ENCODE measurements around the gene SHF. TPM values are rescaled to one million over a fixed set of nuclear protein-coding genes. Genes with fewer than 3 reads are reported as not detected.

The SHF gene
- total RNA-seq, 1 donor: 3.3 TPM

DNA sequence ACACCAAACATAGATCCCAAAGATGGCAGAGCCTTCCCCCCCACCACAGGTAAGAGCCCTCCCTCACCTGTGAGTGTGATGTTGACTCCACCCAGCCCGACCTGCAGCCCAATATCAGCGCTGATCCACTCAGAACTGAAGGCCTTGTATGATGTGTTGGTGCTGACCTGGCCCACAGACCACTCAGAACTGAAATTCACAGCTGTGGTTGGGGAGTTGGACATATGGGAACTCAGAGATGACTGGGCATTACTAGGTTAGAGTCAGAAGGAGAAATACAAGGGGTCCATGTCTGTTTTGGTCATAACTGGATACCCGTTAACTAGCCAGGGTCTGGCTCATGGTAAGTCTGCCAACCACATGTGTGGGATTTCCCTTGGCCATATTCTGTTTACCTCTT, 66.7 kb downstream of the SHF start:
- H3K4me3 ChIP-seq (ENCODE audit: insufficient read depth, low read length): no peak overlapping the region
- peaks cover 28% of the 10 kb centered on the region for H3K27me3 ChIP-seq (ENCODE audit: insufficient read depth, low read length)
- H3K36me3 ChIP-seq (ENCODE audit: insufficient read depth, low read length): no peaks in the 10 kb centered on the region
- no peaks in the 10 kb centered on the region for H3K79me2 ChIP-seq (ENCODE audit: insufficient read depth, low read length)
- no peaks in the 10 kb centered on the region for H3K9me3 ChIP-seq (ENCODE audit: low read depth, low read length)
- no peak for DNase-seq (ENCODE audit: insufficient read length, low spot score, missing footprints)
- H4K20me1 ChIP-seq (ENCODE audit: insufficient read depth, low read length): no peaks in the 10 kb centered on the region
- H2AFZ ChIP-seq (ENCODE audit: low read length): no peak overlapping the region
- TF ChIP-seq, protein P1, sequence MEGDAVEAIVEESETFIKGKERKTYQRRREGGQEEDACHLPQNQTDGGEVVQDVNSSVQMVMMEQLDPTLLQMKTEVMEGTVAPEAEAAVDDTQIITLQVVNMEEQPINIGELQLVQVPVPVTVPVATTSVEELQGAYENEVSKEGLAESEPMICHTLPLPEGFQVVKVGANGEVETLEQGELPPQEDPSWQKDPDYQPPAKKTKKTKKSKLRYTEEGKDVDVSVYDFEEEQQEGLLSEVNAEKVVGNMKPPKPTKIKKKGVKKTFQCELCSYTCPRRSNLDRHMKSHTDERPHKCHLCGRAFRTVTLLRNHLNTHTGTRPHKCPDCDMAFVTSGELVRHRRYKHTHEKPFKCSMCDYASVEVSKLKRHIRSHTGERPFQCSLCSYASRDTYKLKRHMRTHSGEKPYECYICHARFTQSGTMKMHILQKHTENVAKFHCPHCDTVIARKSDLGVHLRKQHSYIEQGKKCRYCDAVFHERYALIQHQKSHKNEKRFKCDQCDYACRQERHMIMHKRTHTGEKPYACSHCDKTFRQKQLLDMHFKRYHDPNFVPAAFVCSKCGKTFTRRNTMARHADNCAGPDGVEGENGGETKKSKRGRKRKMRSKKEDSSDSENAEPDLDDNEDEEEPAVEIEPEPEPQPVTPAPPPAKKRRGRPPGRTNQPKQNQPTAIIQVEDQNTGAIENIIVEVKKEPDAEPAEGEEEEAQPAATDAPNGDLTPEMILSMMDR (IDR thresholded peaks at IDR 0.05; ENCODE audit: extremely low read depth, low read depth, low read length): no peak
- peaks cover 12% of the 10 kb centered on the region for H3K4me1 ChIP-seq (ENCODE audit: insufficient read depth, low read length)
- H3K27ac ChIP-seq (ENCODE audit: low read depth, low read length): no peak overlapping the region
- no peak overlapping the region for H3K4me2 ChIP-seq (ENCODE audit: insufficient read depth, low read length)

DNA sequence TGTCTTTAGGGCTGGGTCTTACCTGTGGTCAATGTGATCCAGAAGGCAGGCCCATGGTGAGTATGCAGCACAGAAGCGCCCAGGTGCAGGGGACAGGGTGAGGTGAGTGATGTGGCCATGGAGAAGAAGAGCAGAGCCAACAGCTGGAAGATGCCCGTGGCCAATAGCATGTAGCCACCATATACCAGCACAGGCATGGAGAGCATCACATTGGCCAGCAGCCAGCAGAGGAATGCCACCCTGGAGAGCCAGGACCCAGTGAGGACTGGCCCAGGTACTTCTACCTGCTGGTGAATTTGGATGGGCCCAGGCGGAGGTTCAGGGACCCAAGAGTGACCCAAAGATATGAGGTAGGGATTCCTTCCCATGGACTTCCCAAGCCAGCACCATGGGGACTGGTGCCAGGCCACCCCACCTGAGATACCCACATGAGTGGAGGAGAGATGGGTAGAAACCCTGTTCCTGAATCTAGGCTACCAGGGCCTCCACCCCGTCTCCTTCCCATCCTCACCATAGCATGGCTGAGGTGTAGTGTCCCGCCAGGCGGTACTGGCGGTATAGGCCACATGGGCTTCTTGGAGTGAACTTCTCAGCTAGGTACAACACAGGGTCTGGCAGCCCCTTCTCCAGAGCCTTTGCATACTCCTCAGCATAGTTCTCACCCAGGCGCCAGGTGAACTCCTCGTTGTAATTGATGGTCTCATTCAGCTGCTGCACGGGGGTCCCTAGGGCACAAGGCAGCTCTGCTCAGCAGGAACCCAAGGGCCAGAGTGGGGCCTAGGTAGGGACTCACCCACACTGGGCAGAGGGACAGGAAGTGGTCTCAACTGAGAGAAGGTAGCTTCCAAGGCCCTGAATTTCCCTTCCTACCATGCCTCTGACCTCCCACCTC, 67.4 kb downstream of the SHF start:
- Histone ChIP-seq H3K4me2 (ENCODE audit: insufficient read depth, low read length) (no peak overlapping the region), H3K9me3 (ENCODE audit: low read depth, low read length) (no peaks in the 10 kb centered on the region), H3K36me3 (ENCODE audit: insufficient read depth, low read length) (no peaks in the 10 kb centered on the region), H3K79me2 (ENCODE audit: insufficient read depth, low read length) (no peaks in the 10 kb centered on the region), H3K27ac (ENCODE audit: low read depth, low read length) (no peak overlapping the region), H3K27me3 (ENCODE audit: insufficient read depth, low read length) (peaks cover 28% of the 10 kb centered on the region), H3K4me3 (ENCODE audit: insufficient read depth, low read length) (no peak overlapping the region), H4K20me1 (ENCODE audit: insufficient read depth, low read length) (no peaks in the 10 kb centered on the region), H2AFZ (ENCODE audit: low read length) (no peak overlapping the region), H3K4me1 (ENCODE audit: insufficient read depth, low read length) (peaks cover 12% of the 10 kb centered on the region)
- TF ChIP-seq, protein P1 (IDR thresholded peaks at IDR 0.05; ENCODE audit: extremely low read depth, low read depth, low read length): no peak
- peak; percentile 42 for DNase-seq (ENCODE audit: insufficient read length, low spot score, missing footprints)

DNA sequence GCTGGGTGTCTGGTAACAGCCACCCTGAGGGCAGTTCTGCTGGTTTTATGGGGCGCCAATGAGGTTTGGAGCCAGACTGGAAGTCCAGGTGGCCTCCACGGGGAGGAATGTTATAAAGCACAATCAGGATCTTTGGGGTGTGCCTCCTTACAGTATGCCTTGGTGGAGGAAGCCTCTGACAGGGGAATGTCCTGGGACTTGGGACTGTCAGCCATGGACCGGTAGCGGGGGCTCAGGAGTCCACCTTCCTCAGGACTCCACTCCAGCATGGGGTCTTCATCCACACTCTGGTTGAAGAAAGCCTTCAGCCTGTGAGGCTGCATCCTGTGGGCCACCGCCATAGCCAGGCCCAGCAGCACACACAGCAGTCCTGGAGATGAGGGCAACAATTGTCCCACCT, 68.8 kb downstream of the SHF start:
- peak; percentile 50 for DNase-seq (ENCODE audit: insufficient read length, low spot score, missing footprints)
- peaks cover 38% of the 10 kb centered on the region for H3K27me3 ChIP-seq (ENCODE audit: insufficient read depth, low read length)
- no peak overlapping the region for H3K4me3 ChIP-seq (ENCODE audit: insufficient read depth, low read length)
- H2AFZ ChIP-seq (ENCODE audit: low read length): no peak overlapping the region
- H3K4me1 ChIP-seq (ENCODE audit: insufficient read depth, low read length): peaks cover 12% of the 10 kb centered on the region
- H3K79me2 ChIP-seq (ENCODE audit: insufficient read depth, low read length): no peaks in the 10 kb centered on the region
- no peaks in the 10 kb centered on the region for H3K36me3 ChIP-seq (ENCODE audit: insufficient read depth, low read length)
- TF ChIP-seq, protein P1 (IDR thresholded peaks at IDR 0.05; ENCODE audit: extremely low read depth, low read depth, low read length): no peak
- H3K27ac ChIP-seq (ENCODE audit: low read depth, low read length): no peak overlapping the region
- H4K20me1 ChIP-seq (ENCODE audit: insufficient read depth, low read length): no peaks in the 10 kb centered on the region
- H3K4me2 ChIP-seq (ENCODE audit: insufficient read depth, low read length): no peak overlapping the region
- no peaks in the 10 kb centered on the region for H3K9me3 ChIP-seq (ENCODE audit: low read depth, low read length)

DNA sequence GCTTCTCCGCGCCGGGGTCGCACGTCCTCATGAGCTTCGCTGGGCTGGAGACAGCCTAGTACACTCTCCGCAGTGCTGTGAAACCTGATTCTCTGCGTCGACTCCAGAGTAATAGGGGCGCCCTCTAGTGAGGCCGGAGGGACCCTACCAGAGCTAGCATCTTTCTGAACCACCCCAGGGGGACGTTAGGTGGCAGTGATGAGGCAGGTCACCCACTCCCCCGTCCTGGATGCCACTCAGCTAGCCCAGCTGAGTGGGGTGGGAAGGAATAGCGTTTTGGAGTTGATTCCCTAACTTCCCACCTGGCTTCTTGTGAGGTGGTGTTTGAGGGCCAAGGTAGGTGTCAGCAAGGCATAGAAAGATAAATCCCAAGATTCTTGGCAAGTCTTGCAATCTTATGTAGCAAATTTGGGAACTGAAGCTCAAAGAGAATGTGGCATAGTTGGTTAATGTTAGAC, 69.6 kb downstream of the SHF start:
- Histone ChIP-seq H3K79me2 (ENCODE audit: insufficient read depth, low read length) (no peaks in the 10 kb centered on the region), H3K36me3 (ENCODE audit: insufficient read depth, low read length) (no peaks in the 10 kb centered on the region), H2AFZ (ENCODE audit: low read length) (no peak overlapping the region), H3K9me3 (ENCODE audit: low read depth, low read length) (no peaks in the 10 kb centered on the region), H3K27me3 (ENCODE audit: insufficient read depth, low read length) (peaks cover 46% of the 10 kb centered on the region), H3K4me2 (ENCODE audit: insufficient read depth, low read length) (peak overlapping the region; percentile 57), H4K20me1 (ENCODE audit: insufficient read depth, low read length) (no peaks in the 10 kb centered on the region), H3K4me3 (ENCODE audit: insufficient read depth, low read length) (no peak overlapping the region), H3K27ac (ENCODE audit: low read depth, low read length) (no peak overlapping the region), H3K4me1 (ENCODE audit: insufficient read depth, low read length) (peaks cover 12% of the 10 kb centered on the region)
- TF ChIP-seq, protein P1 (IDR thresholded peaks at IDR 0.05; ENCODE audit: extremely low read depth, low read depth, low read length): peak; percentile 100
- DNase-seq (ENCODE audit: insufficient read length, low spot score, missing footprints): peak; percentile 100

Data from osteoblast (primary cell).